ENCODE measurements around the gene MYO9B.

GRCh38 chr19:17129377-17129776, 53.8 kb downstream of the MYO9B start:
- TF ChIP-seq CTCF (conservative IDR thresholded peaks at IDR 0.05; ENCODE audit: low read depth, low read length): no peak
- no peak for TF ChIP-seq EZH2phosphoT487 (IDR thresholded peaks at IDR 0.05; ENCODE audit: borderline replicate concordance, low read length)
- no peak for TF ChIP-seq EZH2 (IDR thresholded peaks at IDR 0.05; ENCODE audit: low read length, unreplicated experiment)
